ENCODE measurements around the gene HOXB9.

Gene HOXB9

DNA sequence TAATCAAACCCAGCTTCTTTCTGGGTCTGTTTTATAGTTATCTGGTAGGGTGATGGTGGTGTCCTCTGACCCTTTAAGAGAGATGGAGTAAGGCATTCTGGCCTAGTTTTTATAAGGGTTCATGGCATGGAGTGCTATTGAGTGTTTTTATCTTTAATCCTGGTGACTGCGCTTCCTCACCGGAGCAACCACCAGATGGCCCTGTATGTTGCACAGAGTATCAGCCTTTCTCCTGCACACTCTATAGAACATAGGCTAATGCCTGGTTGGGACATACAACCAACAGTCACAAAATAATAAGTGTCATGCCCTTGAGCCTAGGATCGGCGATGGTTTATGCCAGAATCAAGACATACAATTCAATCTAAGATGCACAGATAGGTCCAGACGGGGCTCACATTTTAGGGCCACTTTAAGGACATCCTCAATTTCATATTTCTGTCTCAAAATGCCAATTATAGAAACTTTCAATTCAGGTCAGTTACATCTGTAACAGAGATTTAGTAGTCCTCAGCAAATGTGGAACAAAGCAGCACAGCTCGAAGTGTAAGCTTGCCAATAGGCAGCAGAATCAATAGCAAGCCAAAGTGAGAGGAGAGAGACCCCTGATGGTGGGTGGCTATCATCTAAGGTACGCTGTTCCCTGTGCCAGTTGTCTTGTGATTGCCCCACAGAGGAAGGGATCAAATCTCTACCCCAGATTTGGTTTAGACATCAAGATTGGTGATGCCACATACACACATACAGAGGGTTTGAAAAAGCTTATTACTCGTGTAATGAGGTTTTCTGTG, 37.2 kb upstream of the HOXB9 start:
- Histone ChIP-seq H3K4me2 (ENCODE audit: low read length) (no peak overlapping the region), H3K4me1 (ENCODE audit: control insufficient read depth, low read length) (no peaks in the 10 kb centered on the region), H3K27ac (ENCODE audit: low read depth, low read length) (no peak overlapping the region), H3K9me3 (ENCODE audit: control insufficient read depth, insufficient read depth, low read length) (no peaks in the 10 kb centered on the region), H4K20me1 (ENCODE audit: control insufficient read depth, insufficient read depth, low read depth, low read length) (no peaks in the 10 kb centered on the region), H3K9me2 (replicated peaks; ENCODE audit: control insufficient read depth, low read length) (no peaks in the 10 kb centered on the region), H3K79me2 (ENCODE audit: control insufficient read depth, low read length) (no peaks in the 10 kb centered on the region), H3F3A (ENCODE audit: control insufficient read depth, insufficient read depth) (no peaks in the 10 kb centered on the region), H3K4me3 (ENCODE audit: low read length) (no peak overlapping the region), H3K27me3 (ENCODE audit: control insufficient read depth, low read length) (no peaks in the 10 kb centered on the region), H3K36me3 (ENCODE audit: control insufficient read depth, low read length) (no peaks in the 10 kb centered on the region)
- no peak for TF ChIP-seq EZH2phosphoT487 (IDR thresholded peaks at IDR 0.05; ENCODE audit: borderline replicate concordance, low read length)
- TF ChIP-seq, protein P1, sequence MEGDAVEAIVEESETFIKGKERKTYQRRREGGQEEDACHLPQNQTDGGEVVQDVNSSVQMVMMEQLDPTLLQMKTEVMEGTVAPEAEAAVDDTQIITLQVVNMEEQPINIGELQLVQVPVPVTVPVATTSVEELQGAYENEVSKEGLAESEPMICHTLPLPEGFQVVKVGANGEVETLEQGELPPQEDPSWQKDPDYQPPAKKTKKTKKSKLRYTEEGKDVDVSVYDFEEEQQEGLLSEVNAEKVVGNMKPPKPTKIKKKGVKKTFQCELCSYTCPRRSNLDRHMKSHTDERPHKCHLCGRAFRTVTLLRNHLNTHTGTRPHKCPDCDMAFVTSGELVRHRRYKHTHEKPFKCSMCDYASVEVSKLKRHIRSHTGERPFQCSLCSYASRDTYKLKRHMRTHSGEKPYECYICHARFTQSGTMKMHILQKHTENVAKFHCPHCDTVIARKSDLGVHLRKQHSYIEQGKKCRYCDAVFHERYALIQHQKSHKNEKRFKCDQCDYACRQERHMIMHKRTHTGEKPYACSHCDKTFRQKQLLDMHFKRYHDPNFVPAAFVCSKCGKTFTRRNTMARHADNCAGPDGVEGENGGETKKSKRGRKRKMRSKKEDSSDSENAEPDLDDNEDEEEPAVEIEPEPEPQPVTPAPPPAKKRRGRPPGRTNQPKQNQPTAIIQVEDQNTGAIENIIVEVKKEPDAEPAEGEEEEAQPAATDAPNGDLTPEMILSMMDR (IDR thresholded peaks at IDR 0.05; ENCODE audit: low read depth, low read length, poor library complexity, severe bottlenecking), result no peak

DNA sequence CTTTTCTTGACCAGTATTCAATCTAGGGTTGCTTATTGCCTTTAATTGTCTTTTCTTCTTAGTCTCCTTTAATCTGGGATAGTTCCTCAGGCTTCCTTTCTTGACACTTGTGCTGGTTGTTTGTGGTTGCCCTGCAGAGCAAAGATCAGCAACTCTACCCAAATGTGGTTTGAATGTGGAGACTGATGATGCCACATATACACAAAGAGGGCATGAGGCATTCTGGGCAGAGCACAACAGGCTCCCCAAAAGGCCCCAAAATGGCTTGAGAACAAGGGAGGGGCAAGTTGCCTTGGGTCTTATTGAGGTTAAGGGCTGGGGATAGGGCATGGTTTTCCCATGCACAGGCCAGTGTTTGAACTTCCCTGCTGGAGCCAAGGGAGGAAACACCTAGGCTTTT, 29.8 kb upstream of the HOXB9 start:
- H3K27ac ChIP-seq (ENCODE audit: low read depth, low read length), result no peak overlapping the region
- no peaks in the 10 kb centered on the region for H3K9me2 ChIP-seq (replicated peaks; ENCODE audit: control insufficient read depth, low read length)
- no peaks in the 10 kb centered on the region for H3K4me1 ChIP-seq (ENCODE audit: control insufficient read depth, low read length)
- H3K4me2 ChIP-seq (ENCODE audit: low read length), result no peak overlapping the region
- TF ChIP-seq EZH2phosphoT487 (IDR thresholded peaks at IDR 0.05; ENCODE audit: borderline replicate concordance, low read length), result no peak
- TF ChIP-seq, protein P1 (IDR thresholded peaks at IDR 0.05; ENCODE audit: low read depth, low read length, poor library complexity, severe bottlenecking), result no peak
- no peaks in the 10 kb centered on the region for H3K36me3 ChIP-seq (ENCODE audit: control insufficient read depth, low read length)
- H3F3A ChIP-seq (ENCODE audit: control insufficient read depth, insufficient read depth), result no peaks in the 10 kb centered on the region
- no peak overlapping the region for H3K4me3 ChIP-seq (ENCODE audit: low read length)
- H3K27me3 ChIP-seq (ENCODE audit: control insufficient read depth, low read length), result peaks cover 4% of the 10 kb centered on the region; the same call in 1 of the 2 replicates
- H4K20me1 ChIP-seq (ENCODE audit: control insufficient read depth, insufficient read depth, low read depth, low read length), result no peaks in the 10 kb centered on the region
- H3K79me2 ChIP-seq (ENCODE audit: control insufficient read depth, low read length), result no peaks in the 10 kb centered on the region
- H3K9me3 ChIP-seq (ENCODE audit: control insufficient read depth, insufficient read depth, low read length), result no peaks in the 10 kb centered on the region

DNA sequence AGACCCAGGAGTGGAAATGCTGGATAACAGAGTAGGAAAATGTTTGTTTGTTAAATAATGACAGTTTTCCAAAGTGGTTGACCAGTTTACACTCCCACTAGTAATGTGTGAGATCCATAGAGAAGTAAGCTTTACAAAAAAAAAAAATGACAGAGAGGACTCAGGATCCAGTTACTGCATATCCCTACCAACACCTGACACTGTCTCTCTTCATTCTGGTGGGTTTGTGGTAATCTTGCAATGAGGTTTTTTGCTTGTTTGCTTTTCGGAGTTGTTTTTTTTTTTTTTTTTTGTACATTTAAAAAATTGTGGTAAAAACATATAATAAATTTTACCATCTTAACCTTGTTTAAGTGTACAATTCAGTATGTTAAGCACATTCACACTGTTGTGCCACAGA, 23.6 kb upstream of the HOXB9 start:
- Histone ChIP-seq H3K79me2 (ENCODE audit: control insufficient read depth, low read length) (no peaks in the 10 kb centered on the region), H3K27me3 (ENCODE audit: control insufficient read depth, low read length) (peaks cover 10% of the 10 kb centered on the region), H3K4me1 (ENCODE audit: control insufficient read depth, low read length) (no peaks in the 10 kb centered on the region), H3K9me3 (ENCODE audit: control insufficient read depth, insufficient read depth, low read length) (no peaks in the 10 kb centered on the region), H3K27ac (ENCODE audit: low read depth, low read length) (no peak overlapping the region), H4K20me1 (ENCODE audit: control insufficient read depth, insufficient read depth, low read depth, low read length) (no peaks in the 10 kb centered on the region), H3K4me3 (ENCODE audit: low read length) (no peak overlapping the region), H3K9me2 (replicated peaks; ENCODE audit: control insufficient read depth, low read length) (no peaks in the 10 kb centered on the region), H3K36me3 (ENCODE audit: control insufficient read depth, low read length) (no peaks in the 10 kb centered on the region), H3F3A (ENCODE audit: control insufficient read depth, insufficient read depth) (no peaks in the 10 kb centered on the region), H3K4me2 (ENCODE audit: low read length) (no peak overlapping the region)
- TF ChIP-seq EZH2phosphoT487 (IDR thresholded peaks at IDR 0.05; ENCODE audit: borderline replicate concordance, low read length), result no peak
- TF ChIP-seq, protein P1 (IDR thresholded peaks at IDR 0.05; ENCODE audit: low read depth, low read length, poor library complexity, severe bottlenecking), result no peak
